ENCODE measurements around the gene PHC2.

Gene PHC2

GRCh38 chr1:33341190-33341589 is 89.7 kb downstream of the PHC2 start:
- Histone ChIP-seq H4K20me1 (ENCODE audit: insufficient read depth, low read length) (0 out of 2 replicates have a peak, but pooled peaks cover 2% of the 10 kb centered on the region), H3K9me3 (ENCODE audit: low read length) (no peaks in the 10 kb centered on the region), H3K4me1 (ENCODE audit: insufficient read depth, low read length, severe bottlenecking) (no peaks in the 10 kb centered on the region), H3K4me2 (ENCODE audit: low read length) (no peak overlapping the region), H3K9me2 (ENCODE audit: low read depth, low read length) (no peaks in the 10 kb centered on the region), H3F3A (ENCODE audit: insufficient read depth, low read length) (no peaks in the 10 kb centered on the region), H3K9ac (ENCODE audit: low read length) (no peak overlapping the region), H3K27ac (ENCODE audit: low read depth, low read length, poor library complexity, severe bottlenecking) (no peak overlapping the region), H3K79me2 (ENCODE audit: insufficient read depth, low read length) (no peaks in the 10 kb centered on the region), H3K36me3 (ENCODE audit: insufficient read depth, low read length) (no peaks in the 10 kb centered on the region), H2AFZ (ENCODE audit: low read length) (no peak overlapping the region), H3K27me3 (ENCODE audit: insufficient read depth, low read length) (no peaks in the 10 kb centered on the region), H3K4me3 (ENCODE audit: low read depth, low read length, poor library complexity, severe bottlenecking) (no peak overlapping the region)
- no peak for TF ChIP-seq CTCF (IDR thresholded peaks at IDR 0.05; ENCODE audit: low read length)
- TF ChIP-seq EZH2 (IDR thresholded peaks at IDR 0.05; ENCODE audit: borderline replicate concordance, low read length): no peak

GRCh38 chr1:33339413-33339812 is 91.5 kb downstream of the PHC2 start:
- no peaks in the 10 kb centered on the region for H3K4me1 ChIP-seq (ENCODE audit: insufficient read depth, low read length, severe bottlenecking)
- no peaks in the 10 kb centered on the region for H3K79me2 ChIP-seq (ENCODE audit: insufficient read depth, low read length)
- 0 out of 2 replicates have a peak, but pooled peaks cover 2% of the 10 kb centered on the region for H4K20me1 ChIP-seq (ENCODE audit: insufficient read depth, low read length)
- no peaks in the 10 kb centered on the region for H3K9me2 ChIP-seq (ENCODE audit: low read depth, low read length)
- no peak overlapping the region for H3K9ac ChIP-seq (ENCODE audit: low read length)
- H3K9me3 ChIP-seq (ENCODE audit: low read length): no peaks in the 10 kb centered on the region
- no peaks in the 10 kb centered on the region for H3K27me3 ChIP-seq (ENCODE audit: insufficient read depth, low read length)
- H3K27ac ChIP-seq (ENCODE audit: low read depth, low read length, poor library complexity, severe bottlenecking): no peak overlapping the region
- no peaks in the 10 kb centered on the region for H3K36me3 ChIP-seq (ENCODE audit: insufficient read depth, low read length)
- TF ChIP-seq EZH2 (IDR thresholded peaks at IDR 0.05; ENCODE audit: borderline replicate concordance, low read length) (no peak), CTCF (IDR thresholded peaks at IDR 0.05; ENCODE audit: low read length) (no peak)
- no peak overlapping the region for H3K4me2 ChIP-seq (ENCODE audit: low read length)
- H2AFZ ChIP-seq (ENCODE audit: low read length): no peak overlapping the region
- no peak overlapping the region for H3K4me3 ChIP-seq (ENCODE audit: low read depth, low read length, poor library complexity, severe bottlenecking)
- H3F3A ChIP-seq (ENCODE audit: insufficient read depth, low read length): no peaks in the 10 kb centered on the region

DNA sequence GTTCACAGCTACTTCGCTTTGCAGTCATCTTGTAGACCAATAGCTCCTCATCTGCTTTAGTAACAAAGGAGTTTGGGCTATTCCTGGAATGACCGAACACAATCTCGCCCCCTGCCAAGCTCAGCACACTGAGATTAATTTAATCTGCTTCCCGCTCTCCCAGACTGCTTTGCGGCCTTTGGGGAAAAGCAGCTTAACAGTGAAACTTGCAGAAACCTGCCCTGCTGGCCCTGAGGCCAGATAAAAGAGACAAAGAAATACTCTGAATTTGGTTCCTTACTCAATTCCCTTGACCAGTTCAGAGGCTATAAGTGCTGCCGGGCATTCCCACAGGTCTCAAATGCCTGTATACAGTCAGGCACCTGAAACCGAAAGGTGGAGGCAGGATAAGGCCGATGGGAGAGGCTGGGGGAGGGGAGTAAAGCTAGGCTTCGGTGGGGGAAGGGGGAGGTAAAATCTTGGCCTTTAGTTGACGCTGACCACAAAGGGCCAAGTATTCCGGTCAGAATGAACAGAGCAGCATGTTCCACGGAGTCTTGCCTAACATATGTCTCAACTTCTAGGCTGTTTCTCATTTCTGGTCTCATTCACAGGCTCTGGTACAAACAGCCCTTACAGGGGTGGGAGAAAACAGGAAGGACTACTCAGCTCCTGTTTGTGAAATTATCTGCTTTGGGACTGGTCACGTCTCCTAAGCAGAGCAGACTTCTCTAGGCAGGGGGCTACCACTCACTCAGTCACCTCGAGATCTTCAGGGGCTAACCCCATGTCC is 92.3 kb downstream of the PHC2 start:
- no peaks in the 10 kb centered on the region for H3K36me3 ChIP-seq (ENCODE audit: insufficient read depth, low read length)
- H2AFZ ChIP-seq (ENCODE audit: low read length): no peak overlapping the region
- 0 out of 2 replicates have a peak, but pooled peaks cover 2% of the 10 kb centered on the region for H4K20me1 ChIP-seq (ENCODE audit: insufficient read depth, low read length)
- no peak overlapping the region for H3K27ac ChIP-seq (ENCODE audit: low read depth, low read length, poor library complexity, severe bottlenecking)
- H3K9me2 ChIP-seq (ENCODE audit: low read depth, low read length): no peaks in the 10 kb centered on the region
- no peaks in the 10 kb centered on the region for H3K9me3 ChIP-seq (ENCODE audit: low read length)
- H3K4me1 ChIP-seq (ENCODE audit: insufficient read depth, low read length, severe bottlenecking): no peaks in the 10 kb centered on the region
- TF ChIP-seq CTCF (IDR thresholded peaks at IDR 0.05; ENCODE audit: low read length) (no peak), EZH2 (IDR thresholded peaks at IDR 0.05; ENCODE audit: borderline replicate concordance, low read length) (no peak)
- H3K4me3 ChIP-seq (ENCODE audit: low read depth, low read length, poor library complexity, severe bottlenecking): no peak overlapping the region
- no peaks in the 10 kb centered on the region for H3K27me3 ChIP-seq (ENCODE audit: insufficient read depth, low read length)
- no peaks in the 10 kb centered on the region for H3K79me2 ChIP-seq (ENCODE audit: insufficient read depth, low read length)
- no peaks in the 10 kb centered on the region for H3F3A ChIP-seq (ENCODE audit: insufficient read depth, low read length)
- H3K9ac ChIP-seq (ENCODE audit: low read length): no peak overlapping the region
- no peak overlapping the region for H3K4me2 ChIP-seq (ENCODE audit: low read length)
